ENCODE measurements around the gene FTMT.

The FTMT gene

GRCh38 chr5:121890297-121890858, 38.7 kb downstream of the FTMT start:
- ChIA-PET CTCF (no interaction called here), POLR2A (no interaction called here)
- no peak overlapping the region for H3K4me3 ChIP-seq (ENCODE audit: low read depth, low read length)
- DNase-seq (ENCODE audit: low read depth, low spot score): no peak
- TF ChIP-seq CTCF (IDR thresholded peaks at IDR 0.05; ENCODE audit: insufficient read depth, low read length, missing control alignments): no peak

GRCh38 chr5:121897341-121897740, 45.7 kb downstream of the FTMT start:
- POLR2A ChIA-PET: no interaction called here
- CTCF ChIA-PET: no interaction called here

GRCh38 chr5:121899346-121899745, 47.7 kb downstream of the FTMT start:
- no peak for DNase-seq (ENCODE audit: low read depth, low spot score)
- ChIA-PET CTCF (no interaction called here), POLR2A (no interaction called here)
- no peak overlapping the region for H3K4me3 ChIP-seq (ENCODE audit: low read depth, low read length)
- TF ChIP-seq CTCF (IDR thresholded peaks at IDR 0.05; ENCODE audit: insufficient read depth, low read length, missing control alignments): no peak

More at GRCh38 chr5:121897341-121897740, 45.7 kb downstream of the FTMT start:
- no peak for DNase-seq (ENCODE audit: low read depth, low spot score)
- no peak for TF ChIP-seq CTCF (IDR thresholded peaks at IDR 0.05; ENCODE audit: insufficient read depth, low read length, missing control alignments)
- no peak overlapping the region for H3K4me3 ChIP-seq (ENCODE audit: low read depth, low read length)

All from AG04449 (cell line).